Frontal cortex (tissue), 4 donors: ENCODE measurements around the gene SLC28A3. TPM values are rescaled to one million over a fixed set of nuclear protein-coding genes. Genes with fewer than 3 reads are reported as not detected.

Experiments
- DNase-seq, 2 donors: peaks; one replicate each; pipeline ENCODE4 v3.0.0; 2012; ENCODE audit warnings: low spot score in 2 of 2
- FAIRE-seq: peaks from 2 replicates; lab custom pipeline; 2012; peaks lifted over from hg19 to GRCh38; lab: Jason Lieb, UNC
- total RNA-seq: library from RNA; depleted of rRNA; stranded (reverse); fragments of >200 nt; gene quantifications from one replicate; pipeline ENCODE4 v1.2.3, GENCODE V29; 2014
- donor health status: control.
- donor health status: control.
- donor health status: control.

The SLC28A3 gene
- total RNA-seq, 1 donor from 2014 or later = not detected

- DNase-seq (peak; percentile 22 to 62), FAIRE-seq (no peak)
Observed at GRCh38 chr9:84261070-84261746, 79.3 kb downstream of the SLC28A3 start.

- DNase-seq (no peak), FAIRE-seq (no peak)
Observed at GRCh38 chr9:84258371-84258770, 82.2 kb downstream of the SLC28A3 start.

GRCh38 chr9:84255696-84256095, 84.9 kb downstream of the SLC28A3 start:
- FAIRE-seq (no peak), DNase-seq (no peak)

DNA sequence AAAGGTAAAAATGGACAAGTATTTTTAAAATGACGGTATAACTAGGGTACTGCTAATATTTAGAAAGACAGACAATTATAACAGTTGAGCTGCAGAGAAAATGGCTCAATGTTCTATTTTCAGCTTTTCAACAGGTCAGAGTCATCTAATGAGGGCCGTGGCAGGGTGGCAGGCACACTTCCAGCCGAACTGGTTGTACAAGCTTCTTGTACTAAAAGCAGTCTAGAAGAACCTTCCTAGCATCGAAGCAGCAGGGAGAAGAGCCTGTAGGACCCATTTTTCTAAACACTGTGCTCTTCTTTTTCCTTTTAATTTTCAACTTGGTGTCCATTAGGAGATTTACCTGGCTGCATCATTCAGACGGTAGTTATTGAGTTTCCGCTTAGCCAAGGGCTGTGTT, 85.6 kb downstream of the SLC28A3 start:
- DNase-seq = no peak
- no peak for FAIRE-seq

DNA sequence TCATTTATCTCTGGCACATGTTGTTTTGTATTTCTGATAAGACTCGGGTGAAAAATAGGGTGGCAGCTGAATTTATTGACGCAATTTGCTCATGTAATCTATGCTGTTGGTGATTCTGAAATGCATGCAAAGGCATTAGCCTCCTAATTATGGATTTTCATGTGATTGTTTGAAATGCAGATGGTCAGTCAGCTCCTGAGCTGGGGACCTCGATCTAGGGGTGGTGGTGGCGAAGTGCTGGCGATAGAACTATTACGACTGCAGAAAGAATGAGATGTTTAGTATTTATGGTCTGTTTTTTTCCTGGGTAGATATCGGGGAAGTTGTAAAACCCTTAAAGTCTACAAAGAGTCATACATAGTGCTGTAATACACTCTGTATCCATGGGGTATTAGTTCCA, 88.6 kb downstream of the SLC28A3 start:
- FAIRE-seq (no peak), DNase-seq (no peak)

- FAIRE-seq (no peak), DNase-seq (no peak)
Observed at GRCh38 chr9:84241817-84242373, 98.7 kb downstream of the SLC28A3 start.

DNA sequence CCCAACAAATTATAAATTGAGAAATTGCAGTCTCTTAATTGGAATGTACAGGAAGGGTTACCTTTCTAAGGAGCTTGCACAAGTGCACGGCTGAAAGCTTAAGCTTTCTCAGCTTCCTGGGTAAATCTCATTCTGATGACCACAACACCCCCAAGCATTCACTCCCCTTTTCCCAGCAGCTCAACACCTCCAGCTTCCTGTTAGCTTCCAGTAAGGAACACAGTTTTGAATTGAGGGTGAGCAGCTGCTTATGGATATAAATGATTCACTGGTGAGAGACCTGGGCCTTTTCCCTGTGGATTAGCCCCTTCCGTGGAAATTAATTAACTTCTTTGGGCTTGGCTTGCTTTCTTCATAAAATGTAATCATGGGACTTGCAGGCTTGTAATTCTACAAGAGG, 101.2 kb downstream of the SLC28A3 start:
- no peak for DNase-seq

GRCh38 chr9:84238652-84239051, 101.9 kb downstream of the SLC28A3 start:
- DNase-seq (no peak), FAIRE-seq (no peak)

More for the DNA sequence above, 101.2 kb downstream of the SLC28A3 start:
- FAIRE-seq = no peak

- no peak for DNase-seq
Observed at GRCh38 chr9:84235511-84235910, 105.0 kb downstream of the SLC28A3 start.

GRCh38 chr9:84230355-84231145, 110.0 kb downstream of the SLC28A3 start:
- DNase-seq = no peak
- FAIRE-seq = no peak

More at GRCh38 chr9:84235511-84235910, 105.0 kb downstream of the SLC28A3 start:
- no peak for FAIRE-seq

GRCh38 chr9:84229191-84229590, 111.4 kb downstream of the SLC28A3 start:
- DNase-seq = no peak
- FAIRE-seq = no peak

DNA sequence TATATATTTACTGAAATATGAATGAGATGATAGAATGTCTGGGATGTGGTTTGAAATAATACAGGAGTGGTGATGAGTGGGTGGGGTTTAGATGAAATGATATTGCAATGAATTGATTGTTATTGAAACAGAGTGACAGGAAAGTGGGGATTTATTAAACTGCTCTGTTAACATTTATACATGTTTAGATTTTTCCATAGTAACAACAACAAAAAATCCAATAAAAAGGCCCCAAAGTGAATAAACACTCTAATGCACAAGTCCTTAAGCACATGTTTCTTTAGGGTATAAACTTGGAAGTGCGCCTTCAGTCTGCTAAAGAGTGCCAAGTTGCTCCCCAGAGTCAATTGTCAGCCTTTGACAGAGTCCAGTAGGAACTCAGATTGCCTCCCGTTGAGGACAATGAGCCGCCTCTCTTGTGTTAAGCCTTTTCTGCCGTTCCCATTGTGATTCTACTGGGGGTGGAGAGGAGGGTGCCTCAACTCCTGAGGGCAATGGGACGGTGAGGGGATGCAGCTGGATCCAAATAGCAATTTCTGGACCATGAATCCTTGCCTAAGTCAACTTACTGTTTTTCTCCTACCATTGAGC, 112.3 kb downstream of the SLC28A3 start:
- FAIRE-seq (no peak), DNase-seq (no peak)

GRCh38 chr9:84226126-84226525, 114.4 kb downstream of the SLC28A3 start:
- no peak for FAIRE-seq
- DNase-seq = no peak
